ENCODE measurements around the gene LEKR1. TPM values are rescaled to one million over a fixed set of nuclear protein-coding genes. Genes with fewer than 3 reads are reported as not detected.
"Not testable (repeated sequence)": the region's sequence is repeated elsewhere in the genome, so short reads cannot be mapped to it uniquely, and the experiment has no call there.

The LEKR1 gene
- total RNA-seq, 2 donors from 2014 or later, result 0.99 to 1.3 TPM

DNA sequence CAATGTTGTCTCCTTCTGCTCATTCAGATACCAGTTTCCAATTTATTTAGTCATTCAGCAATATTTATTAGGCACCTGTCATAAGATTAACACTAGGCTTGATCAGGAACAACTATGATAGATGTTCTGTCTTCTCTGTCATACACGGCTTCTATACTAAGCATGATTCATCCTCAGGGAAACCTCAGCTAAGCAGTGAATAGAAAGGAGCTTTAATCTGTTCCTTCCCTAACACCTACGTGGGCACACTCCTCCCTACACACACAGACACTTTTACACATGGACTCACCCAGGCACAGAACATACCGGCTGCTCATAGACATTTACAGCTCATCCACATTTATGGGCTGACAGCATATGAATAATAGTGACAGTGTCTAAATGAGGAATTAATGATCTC is 136.9 kb downstream of the LEKR1 start:
- Histone ChIP-seq H3K4me3 (no peak overlapping the region), H3K27ac (no peak overlapping the region), H3K9me3 (no peaks in the 10 kb centered on the region), H3K27me3 (no peaks in the 10 kb centered on the region), H3K4me1 (no peaks in the 10 kb centered on the region), H3K36me3 (replicated peaks in 1 of 2; ENCODE audit: insufficient read depth in 1 of 2, low read depth in 2 of 2) (no peaks in the 10 kb centered on the region)
- intact Hi-C loops (cut with DNase I), result no loop called here
- no peak for ATAC-seq
- 67 to 92% methylated on average over 3 of the region's 3 CpGs for WGBS, 2 donors
- no peak for DNase-seq
- no peak for TF ChIP-seq POLR2A (IDR thresholded peaks at IDR 0.05)
- TF ChIP-seq, protein P1, sequence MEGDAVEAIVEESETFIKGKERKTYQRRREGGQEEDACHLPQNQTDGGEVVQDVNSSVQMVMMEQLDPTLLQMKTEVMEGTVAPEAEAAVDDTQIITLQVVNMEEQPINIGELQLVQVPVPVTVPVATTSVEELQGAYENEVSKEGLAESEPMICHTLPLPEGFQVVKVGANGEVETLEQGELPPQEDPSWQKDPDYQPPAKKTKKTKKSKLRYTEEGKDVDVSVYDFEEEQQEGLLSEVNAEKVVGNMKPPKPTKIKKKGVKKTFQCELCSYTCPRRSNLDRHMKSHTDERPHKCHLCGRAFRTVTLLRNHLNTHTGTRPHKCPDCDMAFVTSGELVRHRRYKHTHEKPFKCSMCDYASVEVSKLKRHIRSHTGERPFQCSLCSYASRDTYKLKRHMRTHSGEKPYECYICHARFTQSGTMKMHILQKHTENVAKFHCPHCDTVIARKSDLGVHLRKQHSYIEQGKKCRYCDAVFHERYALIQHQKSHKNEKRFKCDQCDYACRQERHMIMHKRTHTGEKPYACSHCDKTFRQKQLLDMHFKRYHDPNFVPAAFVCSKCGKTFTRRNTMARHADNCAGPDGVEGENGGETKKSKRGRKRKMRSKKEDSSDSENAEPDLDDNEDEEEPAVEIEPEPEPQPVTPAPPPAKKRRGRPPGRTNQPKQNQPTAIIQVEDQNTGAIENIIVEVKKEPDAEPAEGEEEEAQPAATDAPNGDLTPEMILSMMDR (IDR thresholded peaks at IDR 0.05), result no peak

- H3K27ac ChIP-seq, result no peak overlapping the region
- H3K36me3 ChIP-seq (replicated peaks in 1 of 2; ENCODE audit: insufficient read depth in 1 of 2, low read depth in 2 of 2), result no peaks in the 10 kb centered on the region
- TF ChIP-seq, protein P1 (IDR thresholded peaks at IDR 0.05), result no peak
- TF ChIP-seq POLR2A (IDR thresholded peaks at IDR 0.05), result no peak
- DNase-seq (no peak), ATAC-seq (no peak)
- H3K9me3 ChIP-seq, result no peaks in the 10 kb centered on the region
- H3K4me1 ChIP-seq, result no peaks in the 10 kb centered on the region
- no peaks in the 10 kb centered on the region for H3K27me3 ChIP-seq
- intact Hi-C loops (cut with DNase I), result no loop called here
- WGBS, 2 donors, result 54 to 57% methylated on average over 3 of the region's 3 CpGs
- no peak overlapping the region for H3K4me3 ChIP-seq
Measured at GRCh38 chr3:156964577-156964976, 138.4 kb downstream of the LEKR1 start.

- WGBS, 2 donors, result 94 to 100% methylated on average over 9 to 10 of the region's 10 CpGs
- DNase-seq; H3K36me3 ChIP-seq (replicated peaks in 1 of 2; ENCODE audit: insufficient read depth in 1 of 2, low read depth in 2 of 2); H3K27me3 ChIP-seq; ATAC-seq; H3K9me3 ChIP-seq; H3K4me3 ChIP-seq; H3K4me1 ChIP-seq; intact Hi-C loops (cut with DNase I); H3K27ac ChIP-seq: not testable (repeated sequence)
Measured at GRCh38 chr3:156966349-156966748, 140.2 kb downstream of the LEKR1 start.

GRCh38 chr3:156973954-156974353 is 147.8 kb downstream of the LEKR1 start:
- TF ChIP-seq POLR2A (IDR thresholded peaks at IDR 0.05), result no peak
- H3K4me1 ChIP-seq, result no peaks in the 10 kb centered on the region
- WGBS, 2 donors, result 85 to 91% methylated on average over 2 of the region's 2 CpGs
- no peak overlapping the region for H3K27ac ChIP-seq
- H3K4me3 ChIP-seq, result no peak overlapping the region
- ATAC-seq (no peak), DNase-seq (no peak)
- no peaks in the 10 kb centered on the region for H3K27me3 ChIP-seq
- H3K36me3 ChIP-seq (replicated peaks in 1 of 2; ENCODE audit: insufficient read depth in 1 of 2, low read depth in 2 of 2), result no peaks in the 10 kb centered on the region
- intact Hi-C loops (cut with DNase I), result no loop called here
- H3K9me3 ChIP-seq, result no peaks in the 10 kb centered on the region

DNA sequence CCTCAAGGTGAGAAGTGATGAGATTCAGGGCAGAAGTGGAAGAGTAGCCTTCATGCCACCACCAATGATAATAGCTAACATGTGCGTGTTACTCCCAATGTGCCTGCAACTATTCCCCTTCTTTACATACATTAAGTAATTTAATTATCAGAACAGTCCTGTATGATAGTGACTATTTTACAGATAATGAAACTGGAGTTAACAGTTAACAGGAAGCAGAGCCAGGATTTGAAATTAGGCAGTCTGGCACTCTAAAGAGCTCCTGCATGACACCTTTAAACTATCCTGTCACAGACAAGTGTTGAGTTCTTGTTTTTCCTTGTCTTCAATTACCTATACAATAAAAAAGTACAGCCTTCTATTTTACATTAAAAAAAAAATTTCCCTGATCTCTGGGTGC is 148.8 kb downstream of the LEKR1 start:
- Histone ChIP-seq H3K36me3 (replicated peaks in 1 of 2; ENCODE audit: insufficient read depth in 1 of 2, low read depth in 2 of 2) (no peaks in the 10 kb centered on the region), H3K9me3 (no peaks in the 10 kb centered on the region), H3K4me3 (no peak overlapping the region), H3K4me1 (peaks cover 3% of the 10 kb centered on the region), H3K27ac (no peak overlapping the region), H3K27me3 (no peaks in the 10 kb centered on the region)
- WGBS, 2 donors, result 82 to 90% methylated on average over 1 of the region's 1 CpG
- TF ChIP-seq, protein P1 (IDR thresholded peaks at IDR 0.05), result no peak
- no peak for TF ChIP-seq POLR2A (IDR thresholded peaks at IDR 0.05)
- no peak for DNase-seq
- no peak for ATAC-seq
- intact Hi-C loops (cut with DNase I), result no loop called here

GRCh38 chr3:156975721-156976120 is 149.6 kb downstream of the LEKR1 start:
- H3K9me3 ChIP-seq, result no peaks in the 10 kb centered on the region
- intact Hi-C loops (cut with DNase I), result no loop called here

More at GRCh38 chr3:156975721-156976120, 149.6 kb downstream of the LEKR1 start:
- WGBS, 2 donors, result 27 to 43% methylated on average over 1 of the region's 1 CpG
- Histone ChIP-seq H3K36me3 (replicated peaks in 1 of 2; ENCODE audit: insufficient read depth in 1 of 2, low read depth in 2 of 2) (no peaks in the 10 kb centered on the region), H3K4me3 (no peak overlapping the region), H3K4me1 (peaks cover 3% of the 10 kb centered on the region), H3K27ac (no peak overlapping the region), H3K27me3 (no peaks in the 10 kb centered on the region)
- ATAC-seq (no peak), DNase-seq (no peak)
- TF ChIP-seq, protein P1 (IDR thresholded peaks at IDR 0.05), result no peak
- no peak for TF ChIP-seq POLR2A (IDR thresholded peaks at IDR 0.05)
